ENCODE results near the gene CHRNA1. TPM values are rescaled to one million over a fixed set of nuclear protein-coding genes. Genes with fewer than 3 reads are reported as not detected.
"Not testable (repeated sequence)": the region's sequence is repeated elsewhere in the genome, so short reads cannot be mapped to it uniquely, and the experiment has no call there.

CHRNA1 gene
- total RNA-seq, 1 donor from 2014 or later, result 0.73 TPM

DNA sequence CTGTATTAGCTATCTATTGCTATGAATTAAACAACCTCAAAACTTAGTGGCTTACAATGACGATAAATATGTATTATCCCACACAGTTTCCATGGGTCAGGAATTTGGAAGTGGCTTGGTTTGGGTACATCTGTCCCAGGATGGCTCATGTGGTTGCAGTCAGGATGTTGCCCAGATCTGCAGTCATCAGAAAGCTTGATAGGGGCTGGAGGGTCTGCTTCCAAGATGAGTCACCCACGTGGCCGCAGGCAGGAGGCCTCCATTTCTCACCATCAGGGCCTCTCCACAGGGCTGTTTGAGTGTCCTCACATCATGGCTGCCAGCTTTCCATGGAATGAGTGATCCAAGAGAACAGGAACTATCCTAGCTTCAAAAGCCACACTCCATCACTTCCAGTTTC lies 46.4 kb downstream of the CHRNA1 start:
- no peak for DNase-seq (ENCODE audit: low read depth, low spot score)

DNA sequence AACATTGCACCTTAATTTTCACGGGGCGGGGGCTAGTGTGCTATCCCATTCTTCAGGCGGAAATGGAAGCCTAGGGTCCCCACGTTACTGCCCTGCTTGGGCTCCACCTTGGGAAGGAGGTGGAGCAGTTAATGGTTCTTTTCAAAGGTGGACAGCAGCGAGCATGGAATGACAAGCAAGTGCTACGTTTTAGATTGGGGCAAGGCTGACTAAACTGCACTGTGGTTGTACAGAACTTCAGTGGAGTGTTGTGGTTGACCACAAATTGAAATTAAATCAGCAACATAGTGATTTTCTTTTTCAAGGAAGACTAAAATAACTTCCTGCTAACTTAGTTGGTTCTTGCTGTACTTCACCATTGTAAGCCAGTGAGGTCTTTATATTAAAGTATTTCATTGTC lies 47.0 kb downstream of the CHRNA1 start:
- DNase-seq (ENCODE audit: low read depth, low spot score), result no peak

- no peak for DNase-seq (ENCODE audit: low read depth, low spot score)
These were observed 47.5 kb downstream of the CHRNA1 start for GRCh38 chr2:174716785-174717184.

GRCh38 chr2:174713686-174714085 lies 50.6 kb downstream of the CHRNA1 start:
- no peak for DNase-seq (ENCODE audit: low read depth, low spot score)

DNA sequence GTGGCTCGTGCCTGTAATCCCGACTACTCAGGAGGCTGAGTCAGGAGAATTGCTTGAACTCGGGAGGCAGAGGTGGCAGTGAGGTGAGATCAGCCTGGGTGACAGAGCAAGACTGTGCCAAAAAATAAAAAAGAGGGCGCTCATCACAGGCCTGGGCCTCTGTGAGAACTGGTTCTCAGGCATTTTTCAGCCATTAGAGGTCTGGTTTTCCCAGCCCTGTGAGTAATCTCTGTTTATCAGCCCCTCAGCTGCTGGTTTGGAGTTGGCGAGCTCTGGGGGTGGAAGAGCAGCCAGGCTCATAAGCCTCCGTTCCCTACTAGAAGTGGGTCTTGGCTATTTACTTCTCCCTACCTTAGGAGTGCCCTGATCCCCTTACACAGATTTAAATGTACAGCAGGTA lies 53.1 kb downstream of the CHRNA1 start:
- no peak for DNase-seq (ENCODE audit: low read depth, low spot score)

GRCh38 chr2:174709416-174710004 lies 54.8 kb downstream of the CHRNA1 start:
- DNase-seq (ENCODE audit: low read depth, low spot score), result not testable (repeated sequence)

DNA sequence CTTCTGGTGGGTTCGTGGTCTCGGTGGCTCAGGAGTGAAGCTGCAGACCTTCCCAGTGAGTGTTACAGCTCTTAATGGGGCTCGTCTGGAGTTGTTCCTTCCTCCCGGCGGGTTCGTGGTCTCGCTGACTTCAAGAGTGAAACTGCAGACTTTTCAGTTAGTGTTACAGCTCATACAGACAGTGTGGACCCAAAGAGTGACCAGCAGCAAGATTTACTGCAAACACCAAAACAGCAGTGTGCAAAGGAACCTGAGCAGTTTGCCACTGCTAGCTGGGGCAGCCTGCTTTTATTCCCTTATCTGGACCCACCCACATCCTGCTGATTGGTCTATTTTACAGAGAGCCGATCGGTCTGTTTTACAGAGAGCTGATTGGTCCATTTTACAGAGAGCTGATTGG lies 55.6 kb downstream of the CHRNA1 start:
- no peak for DNase-seq (ENCODE audit: low read depth, low spot score)

- no peak for DNase-seq (ENCODE audit: low read depth, low spot score)
These were observed 59.0 kb downstream of the CHRNA1 start for GRCh38 chr2:174705321-174705720.

- no peak for DNase-seq (ENCODE audit: low read depth, low spot score)
These were observed 59.6 kb downstream of the CHRNA1 start for GRCh38 chr2:174704642-174705041.

DNA sequence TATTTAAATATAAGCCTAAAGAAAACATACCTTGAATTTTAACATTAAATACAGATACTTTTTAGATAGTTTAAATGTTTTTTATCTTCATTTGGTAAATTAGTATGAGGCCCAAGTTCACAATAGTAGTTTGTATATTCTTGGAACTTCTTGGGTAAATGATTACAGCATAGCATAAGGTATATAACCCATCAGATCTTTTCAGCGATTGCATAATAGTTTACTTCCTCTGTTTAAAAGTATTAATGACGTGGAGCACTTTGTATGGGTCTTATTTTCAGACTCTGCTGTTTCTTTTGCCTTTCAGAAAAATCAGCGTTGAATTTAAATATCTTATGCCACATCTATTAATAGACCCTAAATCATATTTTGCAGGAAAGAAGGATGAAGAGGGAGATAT lies 60.2 kb downstream of the CHRNA1 start:
- DNase-seq (ENCODE audit: low read depth, low spot score), result no peak

GRCh38 chr2:174703430-174703829 lies 60.8 kb downstream of the CHRNA1 start:
- no peak for DNase-seq (ENCODE audit: low read depth, low spot score)

DNA sequence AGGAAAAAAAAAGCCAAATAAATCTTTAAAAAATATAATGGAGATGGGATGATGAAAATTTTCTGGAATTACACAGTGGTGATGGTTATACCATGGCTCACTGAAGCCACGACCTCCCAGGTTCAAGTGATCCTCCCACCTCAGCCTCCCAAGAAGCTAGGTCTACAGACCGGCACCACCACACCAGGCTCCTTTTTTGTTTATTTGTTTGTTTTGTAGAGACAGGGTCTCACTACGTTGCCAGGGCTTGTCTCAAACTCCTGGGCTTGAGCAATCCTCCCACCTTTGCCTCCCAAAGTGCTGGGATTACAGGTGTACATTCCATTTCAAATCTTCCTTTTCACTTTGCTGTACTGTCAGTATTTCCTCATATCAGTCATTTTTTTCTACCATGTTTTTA lies 61.7 kb downstream of the CHRNA1 start:
- DNase-seq (ENCODE audit: low read depth, low spot score), result no peak

DNA sequence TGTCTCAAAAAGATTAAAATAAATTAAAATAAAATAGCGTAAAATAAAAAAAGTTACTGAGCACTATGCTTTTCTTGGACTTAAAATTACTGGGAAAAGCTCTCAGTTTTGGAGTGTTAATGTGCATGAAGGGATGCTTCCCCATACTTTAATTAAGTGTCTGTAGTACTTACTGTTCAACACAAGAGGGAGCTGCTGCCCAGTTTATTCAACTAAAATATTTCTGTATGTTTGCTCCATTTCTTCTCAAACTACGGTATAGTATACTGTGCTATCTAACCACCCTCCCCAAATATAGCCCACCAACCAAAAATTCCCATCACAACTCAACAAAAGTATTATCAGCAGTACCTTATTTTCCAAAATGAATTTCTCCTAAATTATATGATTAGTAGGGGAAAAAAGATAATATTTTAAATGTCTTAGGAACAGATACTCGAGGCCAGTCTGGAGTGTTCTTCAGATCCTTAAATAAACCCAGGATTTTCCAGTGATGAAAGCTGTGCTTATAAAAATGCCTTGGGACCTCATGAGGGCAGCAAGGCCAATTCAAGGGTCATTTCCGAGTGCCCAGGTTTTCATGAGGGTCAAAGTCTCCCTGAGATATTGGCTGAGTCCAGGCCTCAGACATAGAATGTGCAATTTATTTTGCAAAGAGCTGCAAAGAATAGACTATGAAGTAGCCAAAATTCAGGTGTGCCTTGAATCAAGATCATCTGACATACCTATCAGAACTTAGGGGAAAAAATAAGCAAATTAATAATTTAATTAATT lies 64.1 kb downstream of the CHRNA1 start:
- DNase-seq (ENCODE audit: low read depth, low spot score), result no peak

Other genes with a start within 250 kb of the CHRNA1 start
- 4.8 and 8.0 TPM in 2 replicates for gene WIPF1, start 166.7 kb downstream of the CHRNA1 start, total RNA-seq
- gene CHN1, start 240.9 kb upstream of the CHRNA1 start, total RNA-seq, result 17.3 and 17.7 TPM in 2 replicates